ENCODE measurements around the gene DOP1A. TPM values are rescaled to one million over a fixed set of nuclear protein-coding genes. Genes with fewer than 3 reads are reported as not detected.

DOP1A gene
- total and polyA plus RNA-seq, 2 of the 13 experiments (the other 11 are each of a cell fraction or from before 2014, with no cell fraction given) = 5.2 to 16.7 TPM

DNA sequence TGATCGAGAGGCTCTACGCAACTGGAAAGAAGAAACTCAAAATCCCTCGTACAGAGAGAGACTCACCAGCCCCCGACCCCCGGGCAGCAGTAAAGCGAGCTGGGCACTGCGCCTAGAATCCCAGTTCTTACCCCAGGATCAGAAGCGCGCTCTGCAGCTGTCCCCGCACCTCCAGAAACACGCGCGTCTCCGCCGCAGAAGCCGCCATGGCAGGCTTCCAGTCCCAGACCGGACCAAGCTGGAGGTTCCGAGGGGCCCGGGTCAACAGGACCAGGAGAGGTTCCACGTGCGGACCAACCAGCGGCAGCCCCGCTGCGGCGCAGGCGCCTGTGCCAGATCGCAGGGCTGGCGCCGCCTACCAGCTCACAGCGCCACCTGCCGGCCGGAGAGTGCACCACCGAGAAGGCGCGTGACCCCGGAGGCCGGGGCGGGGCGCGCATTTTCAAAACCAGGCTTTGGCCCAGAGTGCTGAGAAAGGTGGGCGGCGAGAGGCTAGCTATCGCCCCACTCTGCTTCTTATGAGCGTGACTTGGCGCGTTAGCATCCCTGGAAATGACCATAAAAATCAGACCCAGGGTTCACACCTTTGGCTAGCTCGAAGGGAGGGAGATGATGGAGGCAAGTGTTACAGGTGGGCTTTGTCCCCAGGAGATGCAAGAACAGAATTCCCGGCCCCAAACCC, 1.8 kb upstream of the DOP1A start, which contains the start of gene UBE3D (continued):
- TF ChIP-seq, protein P1, sequence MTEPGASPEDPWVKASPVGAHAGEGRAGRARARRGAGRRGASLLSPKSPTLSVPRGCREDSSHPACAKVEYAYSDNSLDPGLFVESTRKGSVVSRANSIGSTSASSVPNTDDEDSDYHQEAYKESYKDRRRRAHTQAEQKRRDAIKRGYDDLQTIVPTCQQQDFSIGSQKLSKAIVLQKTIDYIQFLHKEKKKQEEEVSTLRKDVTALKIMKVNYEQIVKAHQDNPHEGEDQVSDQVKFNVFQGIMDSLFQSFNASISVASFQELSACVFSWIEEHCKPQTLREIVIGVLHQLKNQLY (CRISPR knock-in tag; IDR thresholded peaks at IDR 0.05) = peak; percentile 62
- TF ChIP-seq ZNF616 (CRISPR knock-in tag; IDR thresholded peaks at IDR 0.05; ENCODE audit: low read depth) (no peak), MEF2D (CRISPR knock-in tag; IDR thresholded peaks at IDR 0.05) (peak; percentile 49; the same call in 1 of the 2 replicates), ZNF879 (CRISPR knock-in tag; IDR thresholded peaks at IDR 0.05) (no peak), CHCHD3 (CRISPR knock-in tag; IDR thresholded peaks at IDR 0.05) (peak; percentile 84), ZFP90 (CRISPR knock-in tag; IDR thresholded peaks at IDR 0.05; ENCODE audit: borderline replicate concordance) (peak; percentile 32), BRCA1 (CRISPR knock-in tag; IDR thresholded peaks at IDR 0.05) (peak; percentile 28; the same call in 1 of the 2 replicates), SMARCE1 (IDR thresholded peaks at IDR 0.05; ENCODE audit: borderline replicate concordance) (no peak), HDAC2 (CRISPR knock-in tag; IDR thresholded peaks at IDR 0.05) (peak; percentile 73), ZNF737 (CRISPR knock-in tag; IDR thresholded peaks at IDR 0.05; ENCODE audit: borderline replicate concordance) (peak; percentile 64; the same call in 1 of the 2 replicates), REPIN1 (CRISPR knock-in tag; IDR thresholded peaks at IDR 0.05; ENCODE audit: borderline replicate concordance, low read depth) (peak; percentile 94), KDM5A (IDR thresholded peaks at IDR 0.05; ENCODE audit: borderline replicate concordance, low read length) (no peak; the same call in 1 of the 2 replicates), SRSF4 (IDR thresholded peaks at IDR 0.05; ENCODE audit: low read depth, low read length, poor library complexity, severe bottlenecking) (no peak), ZNF644 (CRISPR knock-in tag; IDR thresholded peaks at IDR 0.05; ENCODE audit: low read depth) (peak; percentile 98), KDM1A (CRISPR knock-in tag; IDR thresholded peaks at IDR 0.05) (no peak), ZNF891 (CRISPR knock-in tag; IDR thresholded peaks at IDR 0.05) (no peak), GLI4 (CRISPR knock-in tag; IDR thresholded peaks at IDR 0.05; ENCODE audit: borderline replicate concordance) (no peak), MED8 (CRISPR knock-in tag; IDR thresholded peaks at IDR 0.05; ENCODE audit: insufficient replicate concordance) (peak; percentile 75), NFYB (CRISPR knock-in tag; IDR thresholded peaks at IDR 0.05) (peak; percentile 78)
- TF ChIP-seq, protein P2, sequence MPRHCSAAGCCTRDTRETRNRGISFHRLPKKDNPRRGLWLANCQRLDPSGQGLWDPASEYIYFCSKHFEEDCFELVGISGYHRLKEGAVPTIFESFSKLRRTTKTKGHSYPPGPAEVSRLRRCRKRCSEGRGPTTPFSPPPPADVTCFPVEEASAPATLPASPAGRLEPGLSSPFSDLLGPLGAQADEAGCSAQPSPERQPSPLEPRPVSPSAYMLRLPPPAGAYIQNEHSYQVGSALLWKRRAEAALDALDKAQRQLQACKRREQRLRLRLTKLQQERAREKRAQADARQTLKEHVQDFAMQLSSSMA (CRISPR knock-in tag; IDR thresholded peaks at IDR 0.05) = peak; percentile 83; the same call in 1 of the 2 replicates
- TF ChIP-seq, protein P3, sequence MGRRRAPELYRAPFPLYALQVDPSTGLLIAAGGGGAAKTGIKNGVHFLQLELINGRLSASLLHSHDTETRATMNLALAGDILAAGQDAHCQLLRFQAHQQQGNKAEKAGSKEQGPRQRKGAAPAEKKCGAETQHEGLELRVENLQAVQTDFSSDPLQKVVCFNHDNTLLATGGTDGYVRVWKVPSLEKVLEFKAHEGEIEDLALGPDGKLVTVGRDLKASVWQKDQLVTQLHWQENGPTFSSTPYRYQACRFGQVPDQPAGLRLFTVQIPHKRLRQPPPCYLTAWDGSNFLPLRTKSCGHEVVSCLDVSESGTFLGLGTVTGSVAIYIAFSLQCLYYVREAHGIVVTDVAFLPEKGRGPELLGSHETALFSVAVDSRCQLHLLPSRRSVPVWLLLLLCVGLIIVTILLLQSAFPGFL (CRISPR knock-in tag; IDR thresholded peaks at IDR 0.05) = no peak
- TF ChIP-seq, protein P4, sequence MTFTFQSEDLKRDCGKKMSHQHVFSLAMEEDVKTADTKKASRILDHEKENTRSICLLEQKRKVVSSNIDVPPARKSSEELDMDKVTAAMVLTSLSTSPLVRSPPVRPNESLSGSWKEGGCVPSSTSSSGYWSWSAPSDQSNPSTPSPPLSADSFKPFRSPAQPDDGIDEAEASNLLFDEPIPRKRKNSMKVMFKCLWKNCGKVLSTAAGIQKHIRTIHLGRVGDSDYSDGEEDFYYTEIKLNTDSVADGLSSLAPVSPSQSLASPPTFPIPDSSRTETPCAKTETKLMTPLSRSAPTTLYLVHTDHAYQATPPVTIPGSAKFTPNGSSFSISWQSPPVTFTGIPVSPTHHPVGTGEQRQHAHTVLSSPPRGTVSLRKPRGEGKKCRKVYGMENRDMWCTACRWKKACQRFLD (CRISPR knock-in tag; IDR thresholded peaks at IDR 0.05; ENCODE audit: borderline replicate concordance) = no peak
